CD4-positive, alpha-beta T cell treated with Interleukin-6 at 100 ng/mL for 8 hours (primary cell): ENCODE data around the gene RCSD1.

Experiments used
- DNase-seq: peaks from one replicate; pipeline ENCODE4 v3.0.0-alpha.2; 2020; ENCODE audit warnings: mixed read lengths, low spot score

RCSD1 gene

GRCh38 chr1:167687919-167688519 is 58.0 kb downstream of the RCSD1 start:
- DNase-seq: peak; percentile 81

- DNase-seq: no peak
Measured at GRCh38 chr1:167689567-167689920, 59.5 kb downstream of the RCSD1 start.

- DNase-seq: no peak
Measured at GRCh38 chr1:167690053-167690452, 60.0 kb downstream of the RCSD1 start.

- DNase-seq: no peak
Measured at GRCh38 chr1:167693425-167694045, 63.5 kb downstream of the RCSD1 start.

GRCh38 chr1:167694691-167695090 is 64.7 kb downstream of the RCSD1 start:
- DNase-seq: no peak

- DNase-seq: no peak
Measured at GRCh38 chr1:167695147-167695546, 65.1 kb downstream of the RCSD1 start.

GRCh38 chr1:167695756-167696561 is 65.9 kb downstream of the RCSD1 start:
- no peak for DNase-seq

GRCh38 chr1:167697667-167698141 is 67.7 kb downstream of the RCSD1 start:
- no peak for DNase-seq

- no peak for DNase-seq
Measured at GRCh38 chr1:167698313-167698712, 68.3 kb downstream of the RCSD1 start.

- no peak for DNase-seq
Measured at GRCh38 chr1:167701510-167701909, 71.5 kb downstream of the RCSD1 start.

- DNase-seq: no peak
Measured at GRCh38 chr1:167703557-167703956, 73.5 kb downstream of the RCSD1 start.

GRCh38 chr1:167704715-167705114 is 74.7 kb downstream of the RCSD1 start:
- no peak for DNase-seq

- no peak for DNase-seq
Measured at GRCh38 chr1:167705250-167705649, 75.2 kb downstream of the RCSD1 start.

- DNase-seq: no peak
Measured at GRCh38 chr1:167706363-167706762, 76.3 kb downstream of the RCSD1 start.

GRCh38 chr1:167706931-167707877 is 77.2 kb downstream of the RCSD1 start:
- DNase-seq: no peak

GRCh38 chr1:167707942-167708341 is 77.9 kb downstream of the RCSD1 start:
- no peak for DNase-seq

- no peak for DNase-seq
Measured at GRCh38 chr1:167708940-167709389, 78.9 kb downstream of the RCSD1 start.

- no peak for DNase-seq
Measured at GRCh38 chr1:167710836-167711235, 80.8 kb downstream of the RCSD1 start.

GRCh38 chr1:167711797-167712196 is 81.8 kb downstream of the RCSD1 start:
- no peak for DNase-seq

- no peak for DNase-seq
Measured at GRCh38 chr1:167713330-167714081, 83.5 kb downstream of the RCSD1 start.

GRCh38 chr1:167714098-167714438 is 84.0 kb downstream of the RCSD1 start:
- no peak for DNase-seq
